Esophagus squamous epithelium (tissue), 4 donors: ENCODE measurements around the gene CACNA1I.

ENCODE experiments used
- CTCF ChIP-seq, 6 experiments: fragments of 450-650 bp in 4 of 6; fragments of 200-600 bp in 2 of 6; sonication (generic) in 2 of 6; IDR thresholded peaks; one replicate each; pipeline ENCODE4 v1.5.1; 2016 to 2019; ENCODE audit warnings: antibody characterized with exemption in 6 of 6, mild to moderate bottlenecking in 4 of 6, moderate library complexity in 4 of 6
- POLR2A ChIP-seq, 4 donors: fragments of 450-650 bp; IDR thresholded peaks; one replicate each; pipeline ENCODE4 v1.6.1; 2017; ENCODE audit warnings: antibody characterized with exemption in 4 of 4, mild to moderate bottlenecking in 4 of 4, moderate library complexity in 3 of 4

- TF ChIP-seq POLR2A (IDR thresholded peaks at IDR 0.05) (no peak), CTCF (IDR thresholded peaks at IDR 0.05) (no peak)
Observed at GRCh38 chr22:39721206-39722031, 150.9 kb downstream of the CACNA1I start.
